ENCODE results near the gene NR3C2. TPM values are rescaled to one million over a fixed set of nuclear protein-coding genes. Genes with fewer than 3 reads are reported as not detected.

Gene NR3C2
- total and polyA plus RNA-seq, 10 of the 15 experiments (the other 5 are each of a cell fraction or from before 2014, with no cell fraction given) = 0.05 to 0.11 (median 0.08) TPM; not detected in 4

- TF ChIP-seq BMI1 (IDR thresholded peaks at IDR 0.05; ENCODE audit: borderline replicate concordance) = no peak
- TF ChIP-seq ZZZ3 (IDR thresholded peaks at IDR 0.05; ENCODE audit: control insufficient read depth, insufficient read length, low read depth) = no peak
- TF ChIP-seq CEBPB (IDR thresholded peaks at IDR 0.05; ENCODE audit: borderline replicate concordance in 1 of 2, low read depth in 2 of 2, low read length in 2 of 2) = no peak
- TF ChIP-seq REST (IDR thresholded peaks at IDR 0.05; ENCODE audit: low read depth, low read length) = no peak
- TF ChIP-seq IKZF2 (IDR thresholded peaks at IDR 0.05) = no peak
- TF ChIP-seq ZNF207 (IDR thresholded peaks at IDR 0.05; ENCODE audit: borderline replicate concordance) = no peak
- TF ChIP-seq POLR2AphosphoS2 (IDR thresholded peaks at IDR 0.05; ENCODE audit: low read depth, low read length) = no peak
- TF ChIP-seq ZBTB11 (CRISPR knock-in tag; IDR thresholded peaks at IDR 0.05) = no peak
- no peak for TF ChIP-seq E2F8 (IDR thresholded peaks at IDR 0.05; ENCODE audit: low read depth, partially characterized antibody)
- TF ChIP-seq RELB (IDR thresholded peaks at IDR 0.05; ENCODE audit: low read depth) = no peak
These were observed 371.2 kb downstream of the NR3C2 start (continued) for GRCh38 chr4:148071009-148071408.
